NCI-H128 (cell line): ENCODE results near the gene UBR1.
"Not testable (repeated sequence)": the region's sequence is repeated elsewhere in the genome, so short reads cannot be mapped to it uniquely, and the experiment has no call there.

ENCODE experiments used
- DNase-seq: peaks from one replicate; lab custom pipeline; 2025; ENCODE audit not compliant: unreplicated experiment; lab: John Stamatoyannopoulos, UW

The UBR1 gene

GRCh38 chr15:43067717-43068461 lies 37.9 kb downstream of the UBR1 start:
- DNase-seq, result no peak

GRCh38 chr15:43056696-43057095 lies 49.1 kb downstream of the UBR1 start:
- no peak for DNase-seq

GRCh38 chr15:43052860-43053259 lies 53.0 kb downstream of the UBR1 start:
- no peak for DNase-seq

- DNase-seq, result no peak
These were observed 56.9 kb downstream of the UBR1 start for GRCh38 chr15:43048935-43049334.

- DNase-seq, result no peak
These were observed 59.4 kb downstream of the UBR1 start for GRCh38 chr15:43046484-43046883.

GRCh38 chr15:43042885-43043284 lies 63.0 kb downstream of the UBR1 start:
- no peak for DNase-seq

- DNase-seq, result not testable (repeated sequence)
These were observed 64.8 kb downstream of the UBR1 start for GRCh38 chr15:43041085-43041484.

- not testable (repeated sequence) for DNase-seq
These were observed 70.6 kb downstream of the UBR1 start for GRCh38 chr15:43035240-43035639.

GRCh38 chr15:43029476-43029875 lies 76.4 kb downstream of the UBR1 start:
- no peak for DNase-seq

- no peak for DNase-seq
These were observed 80.7 kb downstream of the UBR1 start for GRCh38 chr15:43025150-43025549.

GRCh38 chr15:43014671-43015070 lies 91.2 kb downstream of the UBR1 start:
- DNase-seq, result not testable (repeated sequence)

- DNase-seq, result no peak
These were observed 96.6 kb downstream of the UBR1 start for GRCh38 chr15:43009206-43009605.

GRCh38 chr15:43008150-43008549 lies 97.7 kb downstream of the UBR1 start:
- no peak for DNase-seq

- no peak for DNase-seq
These were observed 98.3 kb downstream of the UBR1 start for GRCh38 chr15:43007551-43007950.

- DNase-seq, result no peak
These were observed 98.8 kb downstream of the UBR1 start for GRCh38 chr15:43006991-43007390.

- DNase-seq, result not testable (repeated sequence)
These were observed 100.8 kb downstream of the UBR1 start for GRCh38 chr15:43004886-43005595.

GRCh38 chr15:42999201-42999779 lies 106.5 kb downstream of the UBR1 start:
- DNase-seq, result no peak

GRCh38 chr15:42996871-42997270 lies 109.0 kb downstream of the UBR1 start:
- no peak for DNase-seq

- no peak for DNase-seq
These were observed 111.3 kb downstream of the UBR1 start for GRCh38 chr15:42994546-42994945.

- DNase-seq, result no peak
These were observed 113.2 kb downstream of the UBR1 start for GRCh38 chr15:42992626-42993025.

- DNase-seq, result no peak
These were observed 119.0 kb downstream of the UBR1 start for GRCh38 chr15:42986693-42987342.
